GM12878 (cell line): ENCODE measurements around the gene CNTN4. TPM values are rescaled to one million over a fixed set of nuclear protein-coding genes. Genes with fewer than 3 reads are reported as not detected.
A peak's percentile ranks its signal among the peaks of the same experiment; 100 is the strongest.

Experiments used
- ATAC-seq: fragments of 200-7000 bp; cut with Tn5 transposase; 3 replicates; pipeline ENCODE4 v1.9.1; 2020; ENCODE audit warnings: mild to moderate bottlenecking, moderate library complexity
- BruUV-seq: library from RNA; stranded (reverse); fragments of 400-500 nt; replicated peaks from 2 replicates; lab custom pipeline; 2021; lab: Mats Ljungman, UMichigan
- CTCF ChIA-PET: fragments of 300-600 bp; sonication (Branson Sonifier 250); formaldehyde crosslinking; extraction: SDS; loops from one replicate; lab custom pipeline; 2021; ENCODE audit warnings: inconsistent platforms; lab: Yijun Ruan, JAX
- POLR2A ChIA-PET: fragments of 350-600 bp; formaldehyde crosslinking; extraction: SDS; loops from one replicate; lab custom pipeline; 2021; ENCODE audit warnings: inconsistent platforms; lab: Charles Lee
- RAD21 ChIA-PET: fragments of 300-600 bp; sonication (Branson Sonifier 250); formaldehyde crosslinking; loops from one replicate; lab custom pipeline; 2023; ENCODE audit warnings: antibody characterized with exemption; ENCODE audit not compliant: unreplicated experiment; lab: Charles Lee
- SMC1A ChIA-PET: fragments of 300-600 bp; sonication (Branson Sonifier 250); formaldehyde crosslinking; loops from one replicate; lab custom pipeline; 2023; ENCODE audit not compliant: unreplicated experiment, uncharacterized antibody; lab: Charles Lee
- DNase-seq: peaks from one replicate; pipeline ENCODE4 v3.0.0-alpha.2; 2011; ENCODE audit warnings: low read depth, low spot score
- FAIRE-seq: peaks from 3 replicates; lab custom pipeline; 2011; peaks lifted over from hg19 to GRCh38; lab: Jason Lieb, UNC
- H2AFZ ChIP-seq: 2 replicates; pipeline ENCODE4 v1.6.0; 2011; ENCODE audit warnings: low read depth, low read length, control low read depth; ENCODE audit not compliant: control insufficient read depth
- H3K27ac ChIP-seq: 2 replicates; pipeline ENCODE4 v1.5.1; 2011; ENCODE audit warnings: control low read depth; ENCODE audit not compliant: control insufficient read depth, insufficient read depth
- H3K27me3 ChIP-seq, 2 experiments: replicated peaks in 1 of 2; 2 replicates each; pipeline versions ENCODE4 v1.6.0 to v1.6.1; 2011; ENCODE audit warnings: low read length in 1 of 2; ENCODE audit not compliant: control insufficient read depth in 2 of 2, insufficient read depth in 2 of 2
- H3K36me3 ChIP-seq, 2 experiments: 2 replicates each; pipeline ENCODE4 v1.5.1; 2011; ENCODE audit warnings: low read length in 1 of 2; ENCODE audit not compliant: control insufficient read depth in 2 of 2, insufficient read depth in 2 of 2
- H3K4me1 ChIP-seq: 2 replicates; pipeline ENCODE4 v1.6.1; 2011; ENCODE audit warnings: mild to moderate bottlenecking, low read length, moderate library complexity, mixed read lengths; ENCODE audit not compliant: control insufficient read depth, insufficient read depth
- H3K4me2 ChIP-seq: 2 replicates; pipeline ENCODE4 v1.6.0; 2011; ENCODE audit warnings: control low read depth; ENCODE audit not compliant: control insufficient read depth, insufficient read depth
- H3K4me3 ChIP-seq: fragments of 200-600 bp; sonication (generic); 2 replicates; pipeline ENCODE4 v1.5.1; 2016
- H3K79me2 ChIP-seq: 2 replicates; pipeline ENCODE4 v1.6.0; 2011; ENCODE audit warnings: low read length; ENCODE audit not compliant: control insufficient read depth, insufficient read depth
- H3K9ac ChIP-seq: 2 replicates; pipeline ENCODE4 v1.8.0; 2011; ENCODE audit warnings: low read length, control low read depth, mixed read lengths; ENCODE audit not compliant: control insufficient read depth, insufficient read depth
- H3K9me3 ChIP-seq: replicated peaks from 3 replicates; pipeline ENCODE4 v1.5.1; 2011; ENCODE audit warnings: mild to moderate bottlenecking, low read length; ENCODE audit not compliant: control insufficient read depth, insufficient read depth
- H4K20me1 ChIP-seq: 2 replicates; pipeline ENCODE4 v1.6.0; 2011; ENCODE audit not compliant: control insufficient read depth, insufficient read depth
- BHLHE40 ChIP-seq, 2 experiments: fragments of 450-650 bp in 1 of 2; IDR thresholded peaks; 2 replicates each; pipeline ENCODE4 v1.6.1; 2011 to 2017; ENCODE audit warnings: low read depth in 2 of 2, borderline replicate concordance in 1 of 2, improper control_type of control experiment in 1 of 2, low read length in 1 of 2, mild to moderate bottlenecking in 1 of 2
- ETV6 ChIP-seq, 2 experiments: fragments of 450-650 bp in 1 of 2; IDR thresholded peaks in 1 of 2; conservative IDR thresholded peaks in 1 of 2; 2 replicates each; pipeline ENCODE4 v1.6.1; 2014; ENCODE audit warnings: antibody characterized with exemption in 1 of 2, borderline replicate concordance in 1 of 2, low read depth in 1 of 2, mild to moderate bottlenecking in 1 of 2, moderate library complexity in 1 of 2
- IKZF2 ChIP-seq, 2 experiments: fragments of 450-650 bp; IDR thresholded peaks; 2 replicates each; pipeline ENCODE4 v1.6.1; 2017; ENCODE audit warnings: mild to moderate bottlenecking in 2 of 2, moderate library complexity in 2 of 2
- MYB ChIP-seq: fragments of 150-350 bp; IDR thresholded peaks from 2 replicates; pipeline ENCODE4 v1.6.1; 2014; ENCODE audit warnings: mild to moderate bottlenecking, low read depth, low read length, borderline replicate concordance
- SIN3A ChIP-seq: IDR thresholded peaks from 2 replicates; pipeline ENCODE4 v1.6.1; 2012; ENCODE audit warnings: low read depth, low read length, improper control_type of control experiment
- ZZZ3 ChIP-seq: IDR thresholded peaks from 2 replicates; pipeline ENCODE4 v1.6.1; 2011; ENCODE audit warnings: low read depth; ENCODE audit not compliant: control insufficient read depth, insufficient read length
- WGBS: methylation state at CpG from one replicate; pipeline ENCODE4 v1.1.6; 2016; ENCODE audit warnings: low lambda C conversion rate; ENCODE audit not compliant: insufficient replicate concordance, insufficient coverage; ENCODE audit errors: missing lambda C conversion rate; 5-methylcytosine and 5-hydroxymethylcytosine counted together
- in situ Hi-C: fragments of 300-500 bp; cut with MboI; formaldehyde crosslinking; loops from 9 replicates; pipeline ENCODE4 v1.14.3; 2018; ENCODE audit warnings: mixed read lengths
- intact Hi-C: fragments of 100-400 bp; cut with micrococcal nuclease; formaldehyde crosslinking; loops from one replicate; pipeline ENCODE4 v1.14.2; 2022; ENCODE audit not compliant: unreplicated experiment
- polyA plus RNA-seq, 11 experiments: library from polyadenylated mRNA; depleted of rRNA in 4 of 11; unstranded in 6 of 11; stranded (reverse) in 5 of 11; fragments of >200 nt; fragmentation: Nextera tagmentation in 4 of 11; fragmentation: Illumina TruSeq in 1 of 11; extraction: Ambion mirVana in 4 of 11; extraction: Trizol in 1 of 11; gene quantifications; 1 replicate in 1 of 11; 2 replicates in 10 of 11; pipeline versions ENCODE4 v1.2.1 to v1.2.3, GENCODE V29; 2011 to 2016; ENCODE audit warnings: inconsistent platforms in 2 of 11, missing spikeins in 2 of 11, low read depth in 1 of 11
- total RNA-seq, 4 experiments: library from RNA; depleted of rRNA in 3 of 4; stranded (reverse); fragments of >200 nt in 3 of 4; fragmentation: Illumina TruSeq in 1 of 4; extraction: Trizol in 1 of 4; gene quantifications; 2 replicates each; pipeline versions ENCODE4 v1.2.1 to v1.2.3, GENCODE V29; 2013 to 2021
- TF ChIP-seq, protein P1 (sequence below): fragments of 450-650 bp; IDR thresholded peaks from 2 replicates; pipeline ENCODE4 v1.6.1; 2018; ENCODE audit warnings: mild to moderate bottlenecking, low read depth, moderate library complexity; ENCODE audit not compliant: partially characterized antibody
- TF ChIP-seq, protein P2 (sequence below): IDR thresholded peaks from 2 replicates; pipeline ENCODE4 v1.6.1; 2011; ENCODE audit warnings: borderline replicate concordance, low read depth, mild to moderate bottlenecking, moderate library complexity, mixed read lengths, low read length; ENCODE audit not compliant: insufficient read depth; ENCODE audit errors: extremely low read length
- TF ChIP-seq, protein P3 (sequence below): fragments of 450-650 bp; formaldehyde crosslinking; IDR thresholded peaks from 2 replicates; pipeline ENCODE4 v1.4.0; 2022; ENCODE audit warnings: mild to moderate bottlenecking, moderate library complexity

CNTN4 gene
- total and polyA plus RNA-seq, 10 of the 15 experiments (the other 5 are each of a cell fraction or from before 2014, with no cell fraction given): 0.05 to 0.43 (median 0.15) TPM; not detected in 1

DNA sequence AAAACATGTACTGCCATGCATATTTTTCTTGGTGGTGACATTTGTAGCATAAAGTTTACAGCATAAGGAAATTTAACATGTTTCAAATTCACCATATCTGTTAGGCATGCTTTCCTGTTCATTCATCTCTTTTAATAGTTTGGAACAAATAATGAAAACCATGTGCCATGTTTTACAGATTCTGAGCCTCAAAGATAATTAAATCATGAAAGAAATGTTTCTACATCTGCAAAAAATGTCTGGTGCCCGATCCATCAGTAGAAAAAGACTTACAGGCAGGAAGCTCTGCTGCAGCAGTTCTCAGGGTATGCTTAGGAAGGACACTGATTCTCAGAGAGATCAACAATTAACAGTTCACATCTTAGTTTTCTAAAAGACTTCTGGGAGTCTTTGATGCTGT is 695.3 kb downstream of the CNTN4 start:
- Histone ChIP-seq H3K9me3 (no peaks in the 10 kb centered on the region), H3K4me1 (no peaks in the 10 kb centered on the region), H3K79me2 (no peaks in the 10 kb centered on the region), H3K36me3 (no peaks in the 10 kb centered on the region), H3K9ac (no peak overlapping the region), H4K20me1 (no peaks in the 10 kb centered on the region), H3K27me3 (no peaks in the 10 kb centered on the region), H3K4me2 (no peak overlapping the region), H3K27ac (no peak overlapping the region), H3K4me3 (no peak overlapping the region), H2AFZ (no peak overlapping the region)
- in situ Hi-C loops: no loop called here
- POLR2A ChIA-PET: no interaction called here
- DNase-seq (no peak), ATAC-seq (no peak), FAIRE-seq (no peak)
- WGBS: 0% methylated on average over 1 of the region's 1 CpG
- SMC1A ChIA-PET: no interaction called here
- CTCF ChIA-PET: interaction anchor here (1.4 kb wide), 1 partner anchor 27 kb away, joined by 4 read pairs; no protein-coding TSS in a partner anchor
- RAD21 ChIA-PET: no interaction called here
- no TSS peak for BruUV-seq
- intact Hi-C loops: no loop called here
- TF ChIP-seq, protein P1, sequence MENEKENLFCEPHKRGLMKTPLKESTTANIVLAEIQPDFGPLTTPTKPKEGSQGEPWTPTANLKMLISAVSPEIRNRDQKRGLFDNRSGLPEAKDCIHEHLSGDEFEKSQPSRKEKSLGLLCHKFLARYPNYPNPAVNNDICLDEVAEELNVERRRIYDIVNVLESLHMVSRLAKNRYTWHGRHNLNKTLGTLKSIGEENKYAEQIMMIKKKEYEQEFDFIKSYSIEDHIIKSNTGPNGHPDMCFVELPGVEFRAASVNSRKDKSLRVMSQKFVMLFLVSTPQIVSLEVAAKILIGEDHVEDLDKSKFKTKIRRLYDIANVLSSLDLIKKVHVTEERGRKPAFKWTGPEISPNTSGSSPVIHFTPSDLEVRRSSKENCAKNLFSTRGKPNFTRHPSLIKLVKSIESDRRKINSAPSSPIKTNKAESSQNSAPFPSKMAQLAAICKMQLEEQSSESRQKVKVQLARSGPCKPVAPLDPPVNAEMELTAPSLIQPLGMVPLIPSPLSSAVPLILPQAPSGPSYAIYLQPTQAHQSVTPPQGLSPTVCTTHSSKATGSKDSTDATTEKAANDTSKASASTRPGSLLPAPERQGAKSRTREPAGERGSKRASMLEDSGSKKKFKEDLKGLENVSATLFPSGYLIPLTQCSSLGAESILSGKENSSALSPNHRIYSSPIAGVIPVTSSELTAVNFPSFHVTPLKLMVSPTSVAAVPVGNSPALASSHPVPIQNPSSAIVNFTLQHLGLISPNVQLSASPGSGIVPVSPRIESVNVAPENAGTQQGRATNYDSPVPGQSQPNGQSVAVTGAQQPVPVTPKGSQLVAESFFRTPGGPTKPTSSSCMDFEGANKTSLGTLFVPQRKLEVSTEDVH: no peak
- TF ChIP-seq ETV6 (conservative IDR thresholded peaks at IDR 0.05 in 1 of 2, IDR thresholded peaks at IDR 0.05 in 1 of 2; ENCODE audit: borderline replicate concordance in 1 of 2, low read depth in 1 of 2) (no peak), BHLHE40 (IDR thresholded peaks at IDR 0.05; ENCODE audit: borderline replicate concordance in 1 of 2, low read depth in 2 of 2, low read length in 1 of 2) (no peak)

DNA sequence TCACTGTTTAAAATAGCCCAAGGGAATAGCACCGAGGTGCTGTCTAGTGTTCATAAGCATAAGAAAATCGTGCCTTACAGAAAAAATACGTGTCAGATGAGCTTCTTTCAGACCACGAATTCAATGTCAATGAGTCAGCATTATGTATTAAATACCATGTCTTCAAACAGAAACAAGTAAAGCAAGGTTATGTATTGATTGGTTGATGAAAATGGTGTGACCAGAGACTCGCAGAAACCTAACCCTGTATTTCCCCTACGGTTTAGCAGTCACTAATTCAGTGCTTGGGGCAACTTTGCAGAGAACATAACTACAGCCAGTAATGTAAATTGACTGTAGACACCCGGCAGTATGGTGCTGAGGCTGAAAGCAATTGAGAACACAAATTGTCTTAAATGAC is 703.8 kb downstream of the CNTN4 start:
- Histone ChIP-seq H3K27ac (no peak overlapping the region), H3K4me1 (no peaks in the 10 kb centered on the region), H4K20me1 (no peaks in the 10 kb centered on the region), H3K36me3 (no peaks in the 10 kb centered on the region), H3K4me3 (no peak overlapping the region), H3K4me2 (no peak overlapping the region), H3K79me2 (no peaks in the 10 kb centered on the region), H3K9me3 (no peaks in the 10 kb centered on the region), H3K9ac (no peak overlapping the region), H2AFZ (no peak overlapping the region), H3K27me3 (no peaks in the 10 kb centered on the region)
- peak; percentile 11 for DNase-seq
- ChIA-PET RAD21 (no interaction called here), CTCF (no interaction called here), POLR2A (no interaction called here), SMC1A (no interaction called here)
- intact Hi-C loops (no loop called here), in situ Hi-C loops (no loop called here)
- peak; percentile 66 for ATAC-seq
- FAIRE-seq: no peak
- 2% methylated on average over 7 of the region's 7 CpGs for WGBS
- no TSS peak for BruUV-seq
- no peak for TF ChIP-seq MYB
- TF ChIP-seq, protein P2, sequence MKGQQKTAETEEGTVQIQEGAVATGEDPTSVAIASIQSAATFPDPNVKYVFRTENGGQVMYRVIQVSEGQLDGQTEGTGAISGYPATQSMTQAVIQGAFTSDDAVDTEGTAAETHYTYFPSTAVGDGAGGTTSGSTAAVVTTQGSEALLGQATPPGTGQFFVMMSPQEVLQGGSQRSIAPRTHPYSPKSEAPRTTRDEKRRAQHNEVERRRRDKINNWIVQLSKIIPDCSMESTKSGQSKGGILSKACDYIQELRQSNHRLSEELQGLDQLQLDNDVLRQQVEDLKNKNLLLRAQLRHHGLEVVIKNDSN: no peak
- no peak for TF ChIP-seq IKZF2 (IDR thresholded peaks at IDR 0.05)
- TF ChIP-seq, protein P3, sequence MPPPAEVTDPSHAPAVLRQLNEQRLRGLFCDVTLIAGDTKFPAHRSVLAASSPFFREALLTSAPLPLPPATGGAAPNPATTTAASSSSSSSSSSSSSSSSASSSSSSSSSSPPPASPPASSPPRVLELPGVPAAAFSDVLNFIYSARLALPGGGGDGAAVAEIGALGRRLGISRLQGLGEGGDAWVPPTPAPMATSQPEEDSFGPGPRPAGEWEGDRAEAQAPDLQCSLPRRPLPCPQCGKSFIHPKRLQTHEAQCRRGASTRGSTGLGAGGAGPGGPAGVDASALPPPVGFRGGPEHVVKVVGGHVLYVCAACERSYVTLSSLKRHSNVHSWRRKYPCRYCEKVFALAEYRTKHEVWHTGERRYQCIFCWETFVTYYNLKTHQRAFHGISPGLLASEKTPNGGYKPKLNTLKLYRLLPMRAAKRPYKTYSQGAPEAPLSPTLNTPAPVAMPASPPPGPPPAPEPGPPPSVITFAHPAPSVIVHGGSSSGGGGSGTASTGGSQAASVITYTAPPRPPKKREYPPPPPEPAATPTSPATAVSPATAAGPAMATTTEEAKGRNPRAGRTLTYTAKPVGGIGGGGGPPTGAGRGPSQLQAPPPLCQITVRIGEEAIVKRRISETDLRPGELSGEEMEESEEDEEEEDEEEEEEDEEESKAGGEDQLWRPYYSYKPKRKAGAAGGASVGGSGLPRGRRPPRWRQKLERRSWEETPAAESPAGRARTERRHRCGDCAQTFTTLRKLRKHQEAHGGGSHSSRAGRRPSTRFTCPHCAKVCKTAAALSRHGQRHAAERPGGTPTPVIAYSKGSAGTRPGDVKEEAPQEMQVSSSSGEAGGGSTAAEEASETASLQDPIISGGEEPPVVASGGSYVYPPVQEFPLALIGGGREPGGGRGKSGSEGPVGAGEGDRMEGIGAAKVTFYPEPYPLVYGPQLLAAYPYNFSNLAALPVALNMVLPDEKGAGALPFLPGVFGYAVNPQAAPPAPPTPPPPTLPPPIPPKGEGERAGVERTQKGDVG: no peak
- TF ChIP-seq ZZZ3: no peak
- no peak for TF ChIP-seq SIN3A
